Measurements from ENCODE around the gene MAPRE3. TPM values are rescaled to one million over a fixed set of nuclear protein-coding genes. Genes with fewer than 3 reads are reported as not detected.
"Not testable (repeated sequence)": the region's sequence is repeated elsewhere in the genome, so short reads cannot be mapped to it uniquely, and the experiment has no call there.

Gene MAPRE3
- total RNA-seq, 1 donor from 2014 or later: 15.4 TPM

GRCh38 chr2:27071990-27072830 lies 101.8 kb downstream of the MAPRE3 start:
- peak; percentile 22 for DNase-seq

- DNase-seq: no peak
Observed at GRCh38 chr2:27072920-27073319, 102.5 kb downstream of the MAPRE3 start.

GRCh38 chr2:27073782-27074181 lies 103.3 kb downstream of the MAPRE3 start:
- DNase-seq: no peak

DNA sequence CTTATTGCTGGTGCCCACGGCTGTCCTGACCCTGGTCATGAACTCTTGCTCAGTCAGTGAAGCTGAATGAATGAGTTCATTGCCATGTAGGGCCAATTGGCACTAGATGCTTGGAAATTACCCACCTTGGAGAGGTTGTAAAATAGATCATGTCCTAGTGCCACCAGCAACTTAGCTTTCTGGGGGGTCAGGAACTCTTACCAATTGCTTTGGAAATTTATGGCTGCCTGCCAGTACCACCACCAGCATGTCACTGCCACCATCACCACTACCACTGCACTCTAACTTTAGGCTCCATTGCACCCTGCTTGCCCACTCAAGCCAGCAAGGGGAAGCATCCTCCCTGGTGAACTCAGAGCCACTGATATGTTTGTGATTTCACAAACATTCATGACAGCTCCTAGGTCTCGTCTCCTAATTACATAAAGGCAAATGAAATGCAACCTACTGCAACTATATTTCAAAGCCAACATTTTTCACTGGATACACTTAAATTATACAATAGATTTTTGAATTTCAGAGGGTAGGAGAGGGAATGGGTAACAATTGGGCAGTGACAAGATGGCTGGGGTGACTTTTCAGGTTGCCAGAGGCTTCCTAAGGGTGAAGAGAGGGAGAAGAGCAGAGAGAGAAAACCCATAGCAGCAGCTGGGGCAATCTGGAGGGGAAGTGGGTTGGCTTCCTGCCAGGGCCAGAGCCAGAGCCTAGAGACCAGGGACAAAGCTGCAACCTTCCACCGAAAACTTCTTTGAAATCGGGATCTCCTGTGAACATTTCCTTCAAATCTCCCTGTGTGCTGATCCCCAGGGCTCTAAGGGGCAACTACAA lies 104.5 kb downstream of the MAPRE3 start:
- DNase-seq: no peak

DNA sequence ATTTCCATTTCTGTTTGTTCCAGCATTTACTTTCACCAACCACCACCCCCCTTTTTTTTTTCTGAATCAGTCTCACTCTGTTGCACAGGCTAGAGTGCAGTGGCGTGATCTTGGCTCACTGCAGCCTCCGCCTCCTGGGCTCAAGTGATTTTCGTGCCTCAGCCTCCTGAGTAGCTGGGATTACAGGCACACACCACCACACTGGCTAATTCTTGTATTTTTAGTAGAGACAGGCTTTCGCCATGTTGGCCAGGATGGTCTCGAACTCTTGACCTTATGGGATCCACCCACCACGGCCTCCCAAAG lies 105.1 kb downstream of the MAPRE3 start:
- DNase-seq: not testable (repeated sequence)

DNA sequence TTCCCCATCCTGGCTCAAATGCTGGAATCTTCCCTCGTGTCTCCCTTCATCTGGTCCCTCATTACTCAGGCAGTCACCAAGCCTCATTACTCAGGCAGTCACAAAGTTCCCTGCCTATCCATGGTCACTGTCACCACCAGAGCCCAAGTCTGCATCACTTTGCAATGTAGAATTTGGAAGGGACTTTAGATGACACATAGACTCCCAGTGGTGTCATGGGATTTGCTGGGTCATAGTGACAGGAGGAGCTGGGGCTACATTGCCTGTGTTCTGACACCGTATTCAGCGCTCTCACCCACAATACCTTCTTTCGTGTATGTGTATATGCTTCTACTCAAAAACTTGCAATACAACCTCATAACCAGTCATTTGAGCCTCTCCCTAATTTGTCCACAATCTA lies 105.9 kb downstream of the MAPRE3 start:
- no peak for DNase-seq

Other genes with a start within 250 kb of the MAPRE3 start
- gene SLC35F6, start 206.4 kb upstream of the MAPRE3 start, total RNA-seq: 17.3 TPM
- gene CENPA, start 184.6 kb upstream of the MAPRE3 start, total RNA-seq: 1.9 TPM
- gene DPYSL5, start 122.5 kb upstream of the MAPRE3 start, total RNA-seq: 128 TPM
- 7.8 TPM for gene TMEM214, start 62.3 kb downstream of the MAPRE3 start, total RNA-seq
- gene AGBL5, start 81.0 kb downstream of the MAPRE3 start, total RNA-seq: 17.5 TPM
- gene OST4, start 101.0 kb downstream of the MAPRE3 start, total RNA-seq: 132 TPM
- gene EMILIN1, start 108.0 kb downstream of the MAPRE3 start, total RNA-seq: 4.5 TPM
- 6.2 TPM for gene KHK, start 116.1 kb downstream of the MAPRE3 start, total RNA-seq
- gene CGREF1, start 148.5 kb downstream of the MAPRE3 start, total RNA-seq: 17.3 TPM
- gene ABHD1, start 153.2 kb downstream of the MAPRE3 start, total RNA-seq: 0.31 TPM
- gene PREB, start 164.0 kb downstream of the MAPRE3 start, total RNA-seq: 19.0 TPM
- gene PRR30, start 168.8 kb downstream of the MAPRE3 start, total RNA-seq: not detected
- gene TCF23, start 178.4 kb downstream of the MAPRE3 start, total RNA-seq: not detected
- 43.7 TPM for gene ATRAID, start 241.4 kb downstream of the MAPRE3 start, total RNA-seq
- 15.6 TPM for gene SLC5A6, start 241.6 kb downstream of the MAPRE3 start, total RNA-seq
- gene CAD, start 246.7 kb downstream of the MAPRE3 start, total RNA-seq: 16.2 TPM

Data from occipital lobe (tissue), 2 donors.